Suprapubic skin (tissue), 4 donors: ENCODE data around the gene TFF2.

ENCODE experiments used
- CTCF ChIP-seq, 2 donors: fragments of 200-600 bp in 1 of 2; fragments of 450-650 bp in 1 of 2; sonication (generic) in 1 of 2; IDR thresholded peaks; one replicate each; pipeline ENCODE4 v1.5.1; 2016 to 2019; ENCODE audit warnings: antibody characterized with exemption in 2 of 2, mild to moderate bottlenecking in 1 of 2, moderate library complexity in 1 of 2
- POLR2A ChIP-seq, 2 donors: fragments of 450-650 bp; IDR thresholded peaks; one replicate each; pipeline ENCODE4 v1.6.1; 2017; ENCODE audit warnings: antibody characterized with exemption in 2 of 2, mild to moderate bottlenecking in 2 of 2, moderate library complexity in 2 of 2
- POLR2AphosphoS5 ChIP-seq, 3 donors: sonication (generic); formaldehyde crosslinking; IDR thresholded peaks; one replicate each; pipeline ENCODE4 v1.6.1; 2017; ENCODE audit warnings: antibody characterized with exemption in 3 of 3

GRCh38 chr21:42296501-42296900 is 54.3 kb downstream of the TFF2 start:
- no peak for TF ChIP-seq POLR2AphosphoS5 (IDR thresholded peaks at IDR 0.05)
- no peak for TF ChIP-seq CTCF (IDR thresholded peaks at IDR 0.05)
- TF ChIP-seq POLR2A (IDR thresholded peaks at IDR 0.05) = no peak
